Peyer's patch (tissue), 4 donors: Measurements from ENCODE around the gene ADAM30. TPM values are rescaled to one million over a fixed set of nuclear protein-coding genes. Genes with fewer than 3 reads are reported as not detected.

Experiments
- DNase-seq, 3 donors: peaks; one replicate each; pipeline ENCODE4 v3.0.0-alpha.2; 2017 to 2019
- H3K27ac ChIP-seq, 4 donors: fragments of 200-600 bp; sonication (generic); one replicate each; pipeline ENCODE4 v1.5.1; 2016 to 2019
- H3K27me3 ChIP-seq, 2 donors: fragments of 200-600 bp; sonication (generic); one replicate each; pipeline ENCODE4 v1.5.1; 2019
- H3K36me3 ChIP-seq, 3 donors: fragments of 200-600 bp; sonication (generic); one replicate each; pipeline ENCODE4 v1.5.1; 2016 to 2019
- H3K4me1 ChIP-seq, 4 donors: fragments of 200-600 bp; sonication (generic); one replicate each; pipeline ENCODE4 v1.5.1; 2016 to 2019
- H3K4me3 ChIP-seq, 4 donors: fragments of 200-600 bp; sonication (generic); 1 replicate in 3 of 4; 2 replicates in 1 of 4; pipeline ENCODE4 v1.5.1; 2016 to 2019; ENCODE audit warnings: mild to moderate bottlenecking in 1 of 4
- H3K9me3 ChIP-seq, 4 donors: fragments of 200-600 bp; sonication (generic); one replicate each; pipeline ENCODE4 v1.5.1; 2016 to 2019; ENCODE audit warnings: mild to moderate bottlenecking in 1 of 4
- CTCF ChIP-seq, 6 experiments: fragments of 450-650 bp in 4 of 6; fragments of 200-600 bp in 2 of 6; sonication (generic) in 1 of 6; IDR thresholded peaks; one replicate each; pipeline ENCODE4 v1.5.1; 2017 to 2019; ENCODE audit warnings: antibody characterized with exemption in 6 of 6, mild to moderate bottlenecking in 3 of 6, moderate library complexity in 1 of 6
- POLR2A ChIP-seq, 2 donors: fragments of 450-650 bp; IDR thresholded peaks; one replicate each; pipeline ENCODE4 v1.5.1; 2017; ENCODE audit warnings: antibody characterized with exemption in 2 of 2, mild to moderate bottlenecking in 2 of 2, moderate library complexity in 2 of 2
- total RNA-seq, 4 donors: library from RNA; depleted of rRNA; stranded (reverse); fragments of >200 nt; gene quantifications; one replicate each; pipeline ENCODE4 v1.1.0, GENCODE V29; 2016

ADAM30 gene
- total RNA-seq, 4 donors from 2014 or later = not detected

- TF ChIP-seq CTCF (IDR thresholded peaks at IDR 0.05) = no peak
- no peak for TF ChIP-seq POLR2A (IDR thresholded peaks at IDR 0.05)
- no peaks in the 10 kb centered on the region for H3K36me3 ChIP-seq
- H3K9me3 ChIP-seq = peaks cover 0 to 5% (median 0%) of the 10 kb centered on the region in 4 donors
- H3K27me3 ChIP-seq = no peaks in the 10 kb centered on the region
- no peak overlapping the region for H3K27ac ChIP-seq
- DNase-seq = no peak
- H3K4me1 ChIP-seq = no peaks in the 10 kb centered on the region
- H3K4me3 ChIP-seq = no peak overlapping the region
These were observed 7.8 kb downstream of the ADAM30 start for GRCh38 chr1:119888476-119888875.

- no peaks in the 10 kb centered on the region for H3K27me3 ChIP-seq
- DNase-seq = no peak
- no peak overlapping the region for H3K4me3 ChIP-seq
- peaks cover 0 to 5% (median 0%) of the 10 kb centered on the region in 4 donors for H3K9me3 ChIP-seq
- no peaks in the 10 kb centered on the region for H3K36me3 ChIP-seq
- H3K4me1 ChIP-seq = no peaks in the 10 kb centered on the region
- no peak overlapping the region for H3K27ac ChIP-seq
- TF ChIP-seq CTCF (IDR thresholded peaks at IDR 0.05) (no peak), POLR2A (IDR thresholded peaks at IDR 0.05) (no peak)
These were observed 8.9 kb downstream of the ADAM30 start for GRCh38 chr1:119887427-119887826.

GRCh38 chr1:119885903-119886783 lies 10.2 kb downstream of the ADAM30 start:
- H3K36me3 ChIP-seq = no peaks in the 10 kb centered on the region
- H3K9me3 ChIP-seq = peaks cover 0 to 5% (median 0%) of the 10 kb centered on the region in 4 donors
- no peak for TF ChIP-seq POLR2A (IDR thresholded peaks at IDR 0.05)
- peak in 5 of 6 experiments; percentile 43 to 71 (median 65) for TF ChIP-seq CTCF (IDR thresholded peaks at IDR 0.05)
- no peak overlapping the region for H3K27ac ChIP-seq
- DNase-seq = peak; percentile 25 to 81 (median 68)
- no peaks in the 10 kb centered on the region for H3K4me1 ChIP-seq
- H3K4me3 ChIP-seq = no peak overlapping the region
- no peaks in the 10 kb centered on the region for H3K27me3 ChIP-seq

- no peaks in the 10 kb centered on the region for H3K4me1 ChIP-seq
- no peak for TF ChIP-seq POLR2A (IDR thresholded peaks at IDR 0.05)
- TF ChIP-seq CTCF (IDR thresholded peaks at IDR 0.05) = no peak
- no peaks in the 10 kb centered on the region for H3K36me3 ChIP-seq
- no peak overlapping the region for H3K27ac ChIP-seq
- no peak for DNase-seq
- H3K9me3 ChIP-seq = peaks cover 0 to 5% (median 0%) of the 10 kb centered on the region in 4 donors
- no peaks in the 10 kb centered on the region for H3K27me3 ChIP-seq
- no peak overlapping the region for H3K4me3 ChIP-seq
These were observed 11.6 kb downstream of the ADAM30 start for GRCh38 chr1:119884711-119885110.

GRCh38 chr1:119883826-119884225 lies 12.5 kb downstream of the ADAM30 start:
- Histone ChIP-seq H3K27ac (no peak overlapping the region), H3K27me3 (no peaks in the 10 kb centered on the region), H3K9me3 (peaks cover 0 to 5% (median 0%) of the 10 kb centered on the region in 4 donors), H3K4me1 (no peaks in the 10 kb centered on the region), H3K4me3 (no peak overlapping the region), H3K36me3 (no peaks in the 10 kb centered on the region)
- no peak for DNase-seq
- TF ChIP-seq CTCF (IDR thresholded peaks at IDR 0.05) (no peak), POLR2A (IDR thresholded peaks at IDR 0.05) (no peak)
